CD4-positive, alpha-beta T cell treated with Interleukin-17A for 4 hours (primary cell): Measurements from ENCODE around the gene CLEC7A.

Experiments used
- DNase-seq: peaks from one replicate; pipeline ENCODE4 v3.0.0-alpha.2; 2020; ENCODE audit warnings: mixed read lengths

Gene CLEC7A

GRCh38 chr12:10136637-10137205 is 6.7 kb upstream of the CLEC7A start:
- DNase-seq, result no peak

GRCh38 chr12:10135126-10135525 is 5.1 kb upstream of the CLEC7A start:
- DNase-seq, result no peak

GRCh38 chr12:10132850-10133370 is 2.9 kb upstream of the CLEC7A start:
- no peak for DNase-seq

GRCh38 chr12:10131111-10131690 is 1.2 kb upstream of the CLEC7A start:
- DNase-seq, result no peak

- no peak for DNase-seq
Measured at GRCh38 chr12:10128687-10129086, 1.3 kb downstream of the CLEC7A start.

- DNase-seq, result no peak
Measured at GRCh38 chr12:10126413-10126812, 3.6 kb downstream of the CLEC7A start.

GRCh38 chr12:10122689-10123088 is 7.3 kb downstream of the CLEC7A start:
- DNase-seq, result no peak

- no peak for DNase-seq
Measured at GRCh38 chr12:10121278-10121677, 8.7 kb downstream of the CLEC7A start.

GRCh38 chr12:10119066-10119465 is 10.9 kb downstream of the CLEC7A start:
- DNase-seq, result no peak

GRCh38 chr12:10115890-10116289 is 14.1 kb downstream of the CLEC7A start:
- no peak for DNase-seq

- no peak for DNase-seq
Measured at GRCh38 chr12:10115311-10115710, 14.7 kb downstream of the CLEC7A start.

GRCh38 chr12:10113920-10114319 is 16.1 kb downstream of the CLEC7A start:
- no peak for DNase-seq

GRCh38 chr12:10113075-10113474 is 16.9 kb downstream of the CLEC7A start:
- no peak for DNase-seq

- DNase-seq, result no peak
Measured at GRCh38 chr12:10111451-10111850, 18.5 kb downstream of the CLEC7A start.

GRCh38 chr12:10110256-10110844 is 19.6 kb downstream of the CLEC7A start:
- no peak for DNase-seq

GRCh38 chr12:10102322-10102721 is 27.7 kb downstream of the CLEC7A start:
- DNase-seq, result no peak

GRCh38 chr12:10101648-10102220 is 28.3 kb downstream of the CLEC7A start:
- DNase-seq, result no peak

GRCh38 chr12:10101042-10101579 is 28.9 kb downstream of the CLEC7A start:
- no peak for DNase-seq

- DNase-seq, result no peak
Measured at GRCh38 chr12:10098791-10099190, 31.2 kb downstream of the CLEC7A start, which contains the start of gene CLEC1A. CLEC1A (minus strand) TSS chr12:10098985; CDS start chr12:10098922, 63 bp downstream.

GRCh38 chr12:10097521-10097920 is 32.5 kb downstream of the CLEC7A start:
- DNase-seq, result no peak

- no peak for DNase-seq
Measured at GRCh38 chr12:10095971-10096370, 34.0 kb downstream of the CLEC7A start.

- no peak for DNase-seq
Measured at GRCh38 chr12:10094646-10095395, 35.2 kb downstream of the CLEC7A start.
